Measurements from ENCODE around the gene PRKD2. TPM values are rescaled to one million over a fixed set of nuclear protein-coding genes. Genes with fewer than 3 reads are reported as not detected.

Gene PRKD2
- total and polyA plus RNA-seq, 10 of the 15 experiments (the other 5 are each of a cell fraction or from before 2014, with no cell fraction given) = 2.3 to 98.8 (median 32.9) TPM

GRCh38 chr19:46646402-46646801 is 70.5 kb downstream of the PRKD2 start (continued):
- no peak for TF ChIP-seq E2F8 (IDR thresholded peaks at IDR 0.05; ENCODE audit: low read depth, partially characterized antibody)
- no peak for TF ChIP-seq FOXK2 (IDR thresholded peaks at IDR 0.05)
- TF ChIP-seq CBX5 (IDR thresholded peaks at IDR 0.05; ENCODE audit: low read depth) = no peak

GRCh38 chr19:46644720-46645119 is 72.2 kb downstream of the PRKD2 start:
- SMC1A ChIA-PET (ENCODE audit: uncharacterized antibody, unreplicated experiment) = interaction anchor here (0.8 to 4.5 kb wide), 2 partner anchors 17 to 28 kb away, joined by 3 to 22 read pairs; partner anchors contain the start of gene DACT3
- no peak overlapping the region for H3K4me2 ChIP-seq (ENCODE audit: control insufficient read depth, insufficient read depth)
- no peaks in the 10 kb centered on the region for H4K20me1 ChIP-seq (ENCODE audit: control insufficient read depth, insufficient read depth)
- no peak overlapping the region for H2AFZ ChIP-seq (ENCODE audit: control insufficient read depth, low read depth, low read length)
- ATAC-seq (no peak), FAIRE-seq (no peak), DNase-seq (ENCODE audit: low read depth, low spot score) (no peak)
- TF ChIP-seq CEBPZ (IDR thresholded peaks at IDR 0.05; ENCODE audit: low read depth, low read length) (no peak), CBX3 (IDR thresholded peaks at IDR 0.05; ENCODE audit: borderline replicate concordance, low read depth) (no peak), CUX1 (IDR thresholded peaks at IDR 0.05; ENCODE audit: insufficient replicate concordance, low read depth, low read length) (no peak), JUND (IDR thresholded peaks at IDR 0.05; ENCODE audit: low read depth, low read length) (no peak), NR2C1 (IDR thresholded peaks at IDR 0.05) (no peak), BCL3 (IDR thresholded peaks at IDR 0.05; ENCODE audit: borderline replicate concordance, insufficient read depth, low read depth, low read length, poor library complexity, severe bottlenecking) (no peak)
- POLR2A ChIA-PET = no interaction called here
- H3K9ac ChIP-seq (ENCODE audit: control insufficient read depth, insufficient read depth, low read length) = no peak overlapping the region
- no peak overlapping the region for H3K27ac ChIP-seq (ENCODE audit: control insufficient read depth, insufficient read depth)
- RAD21 ChIA-PET (ENCODE audit: unreplicated experiment) = interaction anchor here (4.5 kb wide), 1 partner anchor 17 kb away, joined by 22 read pairs; the partner anchor contains the start of gene DACT3
- BruUV-seq (replicated peaks) = no TSS peak
- 19% methylated on average over 3 of the region's 3 CpGs for WGBS (ENCODE audit: insufficient coverage, insufficient replicate concordance, low lambda C conversion rate, missing lambda C conversion rate)
- intact Hi-C loops (cut with micrococcal nuclease; ENCODE audit: unreplicated experiment) = no loop called here
- no peak overlapping the region for H3K4me3 ChIP-seq
- CTCF ChIA-PET = interaction anchor here (0.5 to 2.2 kb wide), 7 partner anchors 12 to 110 kb away, joined by 3 to 7 read pairs (median 3); no protein-coding TSS in a partner anchor
- in situ Hi-C loops (cut with MboI) = no loop called here
- H3K9me3 ChIP-seq (replicated peaks; ENCODE audit: control insufficient read depth, insufficient read depth, low read length) = no peaks in the 10 kb centered on the region; the same call in 2 of the 3 replicates
- H3K36me3 ChIP-seq (ENCODE audit: control insufficient read depth in 2 of 2, insufficient read depth in 2 of 2, low read length in 1 of 2) = no peaks in the 10 kb centered on the region
- peaks cover 5% of the 10 kb centered on the region for H3K4me1 ChIP-seq (ENCODE audit: control insufficient read depth, insufficient read depth, low read length)
- H3K79me2 ChIP-seq (ENCODE audit: control insufficient read depth, insufficient read depth, low read length) = no peaks in the 10 kb centered on the region
- H3K27me3 ChIP-seq (replicated peaks in 1 of 2; ENCODE audit: control insufficient read depth in 2 of 2, insufficient read depth in 2 of 2, low read length in 1 of 2) = no peaks in the 10 kb centered on the region

Measured in GM12878 (cell line).